Karpas-422 (cell line): ENCODE measurements around the gene DENND5A. TPM values are rescaled to one million over a fixed set of nuclear protein-coding genes. Genes with fewer than 3 reads are reported as not detected.
A peak's percentile ranks its signal among the peaks of the same experiment; 100 is the strongest.
"Not testable (repeated sequence)": the region's sequence is repeated elsewhere in the genome, so short reads cannot be mapped to it uniquely, and the experiment has no call there.

Experiments
- DNase-seq: peaks from one replicate; pipeline ENCODE4 v3.0.0-alpha.2; 2015
- H2AFZ ChIP-seq: fragments of 200-600 bp; sonication (generic); 2 replicates; pipeline ENCODE4 v1.6.1; 2014; ENCODE audit warnings: antibody characterized with exemption, low read length, mixed read lengths
- H3K27ac ChIP-seq: fragments of 200-600 bp; sonication (generic); 2 replicates; pipeline ENCODE4 v1.5.1; 2014; ENCODE audit warnings: mild to moderate bottlenecking, low read length, moderate library complexity
- H3K27me3 ChIP-seq: fragments of 200-600 bp; sonication (generic); 2 replicates; pipeline ENCODE4 v1.6.1; 2014; ENCODE audit warnings: low read length, mixed read lengths
- H3K36me3 ChIP-seq: fragments of 200-600 bp; sonication (generic); 2 replicates; pipeline ENCODE4 v1.6.1; 2014; ENCODE audit warnings: low read length, mixed read lengths; ENCODE audit not compliant: insufficient read depth
- H3K4me1 ChIP-seq: fragments of 200-600 bp; sonication (generic); 2 replicates; pipeline ENCODE4 v1.6.1; 2014; ENCODE audit warnings: mild to moderate bottlenecking, low read length, mixed read lengths
- H3K4me2 ChIP-seq: fragments of 200-600 bp; sonication (generic); 2 replicates; pipeline ENCODE4 v1.6.1; 2014; ENCODE audit warnings: low read length, low read depth, mild to moderate bottlenecking; ENCODE audit not compliant: poor library complexity, severe bottlenecking
- H3K4me3 ChIP-seq: fragments of 200-600 bp; sonication (generic); 2 replicates; pipeline ENCODE4 v1.5.1; 2014; ENCODE audit warnings: mild to moderate bottlenecking, antibody characterized with exemption, low read length, mixed read lengths
- H3K79me2 ChIP-seq: fragments of 200-600 bp; sonication (generic); 2 replicates; pipeline ENCODE4 v1.6.1; 2014; ENCODE audit warnings: mild to moderate bottlenecking, low read length, mixed read lengths
- H3K9ac ChIP-seq: fragments of 200-600 bp; sonication (generic); 2 replicates; pipeline ENCODE4 v1.6.0; 2014; ENCODE audit warnings: low read length
- H3K9me2 ChIP-seq: fragments of 200-600 bp; sonication (generic), shearing (Covaris generic); replicated peaks from 2 replicates; pipeline ENCODE4 v1.6.0; 2014; ENCODE audit warnings: mild to moderate bottlenecking, low read length, moderate library complexity; ENCODE audit not compliant: insufficient read depth
- H3K9me3 ChIP-seq: fragments of 300-700, 200-600 bp; sonication (generic); 2 replicates; pipeline ENCODE4 v1.6.1; 2014; ENCODE audit warnings: low read length, mixed read lengths
- H4K20me1 ChIP-seq: fragments of 200-600 bp; sonication (generic); 2 replicates; pipeline ENCODE4 v1.6.1; 2014; ENCODE audit warnings: mild to moderate bottlenecking, antibody characterized with exemption, low read length, low read depth; ENCODE audit not compliant: insufficient read depth
- total RNA-seq: library from RNA; depleted of rRNA; stranded (reverse); fragments of >200 nt; shearing (Covaris generic); gene quantifications from 2 replicates; pipeline ENCODE4 v1.2.3, GENCODE V29; 2014; ENCODE audit warnings: low replicate concordance

The DENND5A gene
- total RNA-seq, 1 experiment from 2014 or later = 57.3 TPM

GRCh38 chr11:9236242-9236641, 28.9 kb downstream of the DENND5A start:
- not testable (repeated sequence) for H3K36me3 ChIP-seq, H3K79me2 ChIP-seq, H3K4me3 ChIP-seq, H3K9ac ChIP-seq, H3K9me3 ChIP-seq, H3K9me2 ChIP-seq, H2AFZ ChIP-seq, H3K27ac ChIP-seq, H3K27me3 ChIP-seq, H3K4me1 ChIP-seq, H3K4me2 ChIP-seq, DNase-seq
- peaks cover 11% of the 10 kb centered on the region; the same call in 1 of the 2 replicates for H4K20me1 ChIP-seq

GRCh38 chr11:9232482-9232881, 32.7 kb downstream of the DENND5A start:
- no peak overlapping the region for H3K4me2 ChIP-seq

GRCh38 chr11:9231848-9232177, 33.3 kb downstream of the DENND5A start:
- Histone ChIP-seq H3K36me3 (no peaks in the 10 kb centered on the region), H3K4me2 (no peak overlapping the region), H3K27me3 (no peaks in the 10 kb centered on the region), H3K4me1 (no peaks in the 10 kb centered on the region), H3K9me3 (no peaks in the 10 kb centered on the region), H3K79me2 (no peaks in the 10 kb centered on the region), H3K4me3 (no peak overlapping the region), H2AFZ (no peak overlapping the region), H3K9ac (no peak overlapping the region), H4K20me1 (peaks cover 23% of the 10 kb centered on the region; the same call in 1 of the 2 replicates), H3K9me2 (no peaks in the 10 kb centered on the region), H3K27ac (no peak overlapping the region)
- peak; percentile 48 for DNase-seq

More at GRCh38 chr11:9232482-9232881, 32.7 kb downstream of the DENND5A start:
- H3K9me2 ChIP-seq = no peaks in the 10 kb centered on the region
- no peaks in the 10 kb centered on the region for H3K4me1 ChIP-seq
- H3K27ac ChIP-seq = no peak overlapping the region
- no peak overlapping the region for H2AFZ ChIP-seq
- no peaks in the 10 kb centered on the region for H3K79me2 ChIP-seq
- no peak overlapping the region for H3K4me3 ChIP-seq
- H3K27me3 ChIP-seq = no peaks in the 10 kb centered on the region
- H3K9ac ChIP-seq = no peak overlapping the region
- H3K9me3 ChIP-seq = no peaks in the 10 kb centered on the region
- peaks cover 23% of the 10 kb centered on the region; the same call in 1 of the 2 replicates for H4K20me1 ChIP-seq
- no peaks in the 10 kb centered on the region for H3K36me3 ChIP-seq
- no peak for DNase-seq

GRCh38 chr11:9230296-9230695, 34.9 kb downstream of the DENND5A start:
- no peak overlapping the region for H3K27ac ChIP-seq
- peaks cover 23% of the 10 kb centered on the region; the same call in 1 of the 2 replicates for H4K20me1 ChIP-seq
- H3K4me2 ChIP-seq = no peak overlapping the region
- no peak overlapping the region for H3K4me3 ChIP-seq
- no peaks in the 10 kb centered on the region for H3K36me3 ChIP-seq
- H3K79me2 ChIP-seq = no peaks in the 10 kb centered on the region
- no peak overlapping the region for H2AFZ ChIP-seq
- no peaks in the 10 kb centered on the region for H3K9me3 ChIP-seq
- H3K9me2 ChIP-seq = no peaks in the 10 kb centered on the region
- H3K27me3 ChIP-seq = no peaks in the 10 kb centered on the region
- H3K4me1 ChIP-seq = no peaks in the 10 kb centered on the region
- DNase-seq = no peak
- no peak overlapping the region for H3K9ac ChIP-seq

- Histone ChIP-seq H3K27ac (no peak overlapping the region), H3K9ac (no peak overlapping the region), H3K4me3 (no peak overlapping the region), H3K4me2 (no peak overlapping the region), H3K9me2 (no peaks in the 10 kb centered on the region), H3K9me3 (no peaks in the 10 kb centered on the region), H4K20me1 (peaks cover 21% of the 10 kb centered on the region; the same call in 1 of the 2 replicates), H3K4me1 (no peaks in the 10 kb centered on the region), H3K79me2 (no peaks in the 10 kb centered on the region), H2AFZ (no peak overlapping the region), H3K36me3 (no peaks in the 10 kb centered on the region), H3K27me3 (no peaks in the 10 kb centered on the region)
- DNase-seq = no peak
These were observed 37.1 kb downstream of the DENND5A start for GRCh38 chr11:9228091-9228490.

GRCh38 chr11:9225748-9226298, 39.3 kb downstream of the DENND5A start:
- H4K20me1 ChIP-seq = peaks cover 22% of the 10 kb centered on the region; the same call in 1 of the 2 replicates
- H3K4me1 ChIP-seq = no peaks in the 10 kb centered on the region
- no peaks in the 10 kb centered on the region for H3K9me2 ChIP-seq
- no peak for DNase-seq
- no peak overlapping the region for H3K27ac ChIP-seq
- H2AFZ ChIP-seq = no peak overlapping the region
- H3K36me3 ChIP-seq = no peaks in the 10 kb centered on the region
- H3K4me3 ChIP-seq = no peak overlapping the region
- no peak overlapping the region for H3K4me2 ChIP-seq
- H3K9ac ChIP-seq = no peak overlapping the region
- H3K79me2 ChIP-seq = no peaks in the 10 kb centered on the region
- H3K9me3 ChIP-seq = no peaks in the 10 kb centered on the region
- H3K27me3 ChIP-seq = no peaks in the 10 kb centered on the region

GRCh38 chr11:9222654-9223053, 42.5 kb downstream of the DENND5A start:
- no peaks in the 10 kb centered on the region for H3K27me3 ChIP-seq
- H4K20me1 ChIP-seq = peaks cover 8% of the 10 kb centered on the region; the same call in 1 of the 2 replicates
- no peaks in the 10 kb centered on the region for H3K36me3 ChIP-seq
- no peaks in the 10 kb centered on the region for H3K9me2 ChIP-seq
- no peak for DNase-seq
- H2AFZ ChIP-seq = no peak overlapping the region
- no peaks in the 10 kb centered on the region for H3K4me1 ChIP-seq
- H3K4me2 ChIP-seq = no peak overlapping the region
- no peak overlapping the region for H3K27ac ChIP-seq
- no peak overlapping the region for H3K9ac ChIP-seq
- H3K9me3 ChIP-seq = no peaks in the 10 kb centered on the region
- H3K4me3 ChIP-seq = no peak overlapping the region
- no peaks in the 10 kb centered on the region for H3K79me2 ChIP-seq

- H3K36me3 ChIP-seq, H3K9me3 ChIP-seq, H3K4me1 ChIP-seq, H3K27me3 ChIP-seq, H3K9ac ChIP-seq, H3K27ac ChIP-seq, H3K4me3 ChIP-seq, H3K4me2 ChIP-seq, H3K79me2 ChIP-seq, H3K9me2 ChIP-seq, H2AFZ ChIP-seq, H4K20me1 ChIP-seq, DNase-seq: not testable (repeated sequence)
These were observed 44.3 kb downstream of the DENND5A start for GRCh38 chr11:9220853-9221252.
